NT2/D1 (cell line): ENCODE results near the gene DYRK1A.

ENCODE experiments used
- DNase-seq: peaks from one replicate; pipeline ENCODE4 v3.0.0-alpha.2; 2011; ENCODE audit warnings: low read depth, low spot score
- H3K27me3 ChIP-seq: 2 replicates; pipeline ENCODE4 v1.6.0; 2011; ENCODE audit warnings: mild to moderate bottlenecking; ENCODE audit not compliant: insufficient read length, insufficient read depth
- H3K36me3 ChIP-seq: 2 replicates; pipeline ENCODE4 v1.6.1; 2011; ENCODE audit warnings: mild to moderate bottlenecking, low read length, mixed read lengths; ENCODE audit not compliant: insufficient read depth, insufficient read length
- H3K4me1 ChIP-seq: 2 replicates; pipeline ENCODE4 v1.5.1; 2011; ENCODE audit not compliant: insufficient read depth, insufficient read length
- H3K4me3 ChIP-seq: 2 replicates; pipeline ENCODE4 v1.5.1; 2011; ENCODE audit warnings: low read depth; ENCODE audit not compliant: insufficient read length
- H3K9ac ChIP-seq: 2 replicates; pipeline ENCODE4 v1.6.0; 2011; ENCODE audit warnings: low read depth; ENCODE audit not compliant: insufficient read length
- H3K9me3 ChIP-seq: 2 replicates; pipeline ENCODE4 v1.5.1; 2011; ENCODE audit warnings: mild to moderate bottlenecking, low read length; ENCODE audit not compliant: insufficient read depth
- SUZ12 ChIP-seq: IDR thresholded peaks from 2 replicates; pipeline ENCODE4 v1.6.1; 2011; ENCODE audit not compliant: insufficient read length, insufficient read depth; ENCODE audit errors: extremely low read depth
- YY1 ChIP-seq: IDR thresholded peaks from 2 replicates; pipeline ENCODE4 v1.6.1; 2011; ENCODE audit not compliant: insufficient read length, insufficient read depth
- ZNF274 ChIP-seq: IDR thresholded peaks from 2 replicates; pipeline ENCODE4 v1.6.1; 2011; ENCODE audit warnings: mild to moderate bottlenecking, low read depth, low read length

The DYRK1A gene

DNA sequence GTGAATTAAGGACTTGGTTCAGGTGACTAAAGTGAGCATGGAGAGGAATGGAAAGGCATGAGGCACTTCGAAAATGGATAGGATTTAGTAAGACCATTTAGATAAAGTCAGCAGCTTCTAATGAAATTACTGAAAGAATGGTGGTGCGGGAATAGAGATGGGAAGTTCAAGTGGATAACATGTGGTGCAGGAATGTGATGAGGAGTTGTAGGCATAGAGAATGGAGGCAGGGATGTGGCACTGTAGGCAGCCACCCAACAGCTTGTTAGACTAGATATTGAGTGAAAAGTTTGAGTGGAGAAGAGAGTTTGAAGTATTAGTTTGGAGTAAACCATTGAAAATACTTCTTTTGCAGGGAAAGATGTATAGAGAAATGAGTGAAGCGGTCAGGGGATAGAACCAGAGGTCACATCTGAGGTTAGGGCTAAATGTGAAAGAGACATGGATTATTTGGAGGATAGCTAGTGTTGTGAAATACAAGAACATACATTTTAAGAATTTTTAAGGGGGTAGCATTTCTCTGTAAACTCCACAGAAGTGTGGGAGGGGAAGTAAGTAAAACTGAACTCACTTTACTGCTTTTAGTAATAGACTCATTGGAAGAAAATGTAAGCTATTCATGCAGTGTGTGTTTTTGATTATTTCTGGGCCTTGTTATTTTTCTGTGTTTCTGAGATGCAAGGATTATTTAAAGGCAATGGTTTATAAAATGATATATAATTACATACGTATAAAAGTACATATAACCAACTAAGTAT is 46.2 kb downstream of the DYRK1A start:
- TF ChIP-seq SUZ12 (no peak), ZNF274 (no peak), YY1 (no peak)
- no peaks in the 10 kb centered on the region for H3K9me3 ChIP-seq
- no peaks in the 10 kb centered on the region for H3K4me1 ChIP-seq
- H3K9ac ChIP-seq = no peak overlapping the region
- H3K36me3 ChIP-seq = peaks cover 4% of the 10 kb centered on the region
- DNase-seq = no peak
- no peak overlapping the region for H3K4me3 ChIP-seq
- H3K27me3 ChIP-seq = no peaks in the 10 kb centered on the region

- Histone ChIP-seq H3K9ac (no peak overlapping the region), H3K9me3 (no peaks in the 10 kb centered on the region), H3K36me3 (peaks cover 4% of the 10 kb centered on the region), H3K4me1 (no peaks in the 10 kb centered on the region), H3K27me3 (no peaks in the 10 kb centered on the region), H3K4me3 (no peak overlapping the region)
- no peak for DNase-seq
- TF ChIP-seq ZNF274 (no peak), SUZ12 (no peak), YY1 (no peak)
Measured at GRCh38 chr21:37413553-37414291, 47.1 kb downstream of the DYRK1A start.

GRCh38 chr21:37414292-37415253 is 48.0 kb downstream of the DYRK1A start:
- DNase-seq = no peak
- no peak for TF ChIP-seq YY1
- TF ChIP-seq SUZ12 = no peak
- no peak for TF ChIP-seq ZNF274
- Histone ChIP-seq H3K36me3 (peaks cover 4% of the 10 kb centered on the region), H3K27me3 (no peaks in the 10 kb centered on the region), H3K4me3 (no peak overlapping the region), H3K9me3 (no peaks in the 10 kb centered on the region), H3K4me1 (no peaks in the 10 kb centered on the region), H3K9ac (no peak overlapping the region)

- no peak for DNase-seq
- Histone ChIP-seq H3K4me3 (no peak overlapping the region), H3K9ac (no peak overlapping the region), H3K9me3 (no peaks in the 10 kb centered on the region), H3K4me1 (no peaks in the 10 kb centered on the region), H3K36me3 (no peaks in the 10 kb centered on the region), H3K27me3 (no peaks in the 10 kb centered on the region)
- no peak for TF ChIP-seq ZNF274
- no peak for TF ChIP-seq YY1
- TF ChIP-seq SUZ12 = no peak
Measured at GRCh38 chr21:37415939-37416338, 49.4 kb downstream of the DYRK1A start.

GRCh38 chr21:37416914-37417313 is 50.3 kb downstream of the DYRK1A start:
- H3K4me1 ChIP-seq = no peaks in the 10 kb centered on the region
- H3K9me3 ChIP-seq = no peaks in the 10 kb centered on the region
- DNase-seq = no peak
- no peak overlapping the region for H3K4me3 ChIP-seq
- H3K36me3 ChIP-seq = peaks cover 6% of the 10 kb centered on the region
- TF ChIP-seq SUZ12 (no peak), YY1 (no peak), ZNF274 (no peak)
- H3K27me3 ChIP-seq = no peaks in the 10 kb centered on the region
- H3K9ac ChIP-seq = no peak overlapping the region

DNA sequence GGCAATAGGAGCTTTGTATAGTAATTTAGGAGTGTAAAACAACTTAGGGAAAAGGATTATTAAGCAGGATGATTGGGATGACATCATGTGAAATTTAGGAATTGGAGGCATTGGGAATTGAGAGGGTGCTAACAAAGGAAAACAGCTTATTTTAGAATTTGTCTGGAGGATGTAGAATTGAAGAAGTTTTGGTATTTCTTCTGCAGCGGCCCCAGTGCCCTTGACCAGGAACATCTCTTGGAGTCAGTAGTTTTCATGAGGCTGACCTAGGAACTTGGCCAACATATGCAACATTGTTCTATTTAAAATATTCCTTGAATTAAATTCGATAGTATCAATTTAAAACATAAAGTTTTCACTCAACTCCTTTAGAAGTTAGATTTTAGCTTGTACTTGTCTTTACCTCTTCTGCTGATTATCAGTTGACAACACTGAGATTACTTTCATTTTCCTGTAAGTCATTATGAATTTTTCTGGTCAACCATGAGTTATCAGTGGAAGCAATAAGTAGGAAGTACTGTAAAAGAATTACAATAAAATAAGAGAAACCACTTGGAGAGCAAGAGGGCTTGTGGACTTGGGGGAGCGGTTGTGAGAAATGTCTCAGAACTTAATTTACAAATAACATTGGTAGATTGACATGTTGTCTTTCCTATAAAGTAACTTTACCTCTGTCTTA is 52.8 kb downstream of the DYRK1A start:
- no peaks in the 10 kb centered on the region for H3K4me1 ChIP-seq
- no peak overlapping the region for H3K4me3 ChIP-seq
- H3K36me3 ChIP-seq = peaks cover 14% of the 10 kb centered on the region
- DNase-seq = no peak
- H3K9ac ChIP-seq = no peak overlapping the region
- no peaks in the 10 kb centered on the region for H3K27me3 ChIP-seq
- TF ChIP-seq YY1 (no peak), ZNF274 (no peak), SUZ12 (no peak)
- H3K9me3 ChIP-seq = no peaks in the 10 kb centered on the region
